ENCODE measurements around the gene MAPK4.
"Not testable (repeated sequence)": the region's sequence is repeated elsewhere in the genome, so short reads cannot be mapped to it uniquely, and the experiment has no call there.

MAPK4 gene

DNA sequence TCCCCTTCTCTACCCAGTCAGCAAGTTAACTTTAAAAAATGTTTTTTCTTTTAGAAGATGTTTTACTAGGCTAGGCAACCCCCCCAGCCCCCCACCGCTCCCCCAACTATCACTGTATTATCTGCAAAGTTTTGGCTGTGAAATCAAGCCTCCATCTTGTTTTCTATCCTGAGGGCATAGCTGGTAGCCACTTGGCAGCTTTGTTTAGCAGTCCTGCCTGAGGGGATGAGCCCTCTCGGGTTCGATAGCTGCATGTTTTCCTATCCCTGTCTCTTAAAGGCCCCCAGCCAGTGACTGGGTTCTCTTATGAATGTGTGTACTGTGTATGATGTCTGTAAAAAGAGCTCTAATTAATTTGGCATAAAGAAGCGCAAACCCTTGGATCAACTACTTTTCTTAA is 216.5 kb downstream of the MAPK4 start:
- Histone ChIP-seq H3K36me3 (ENCODE audit: insufficient read depth, low read length) (no peaks in the 10 kb centered on the region), H3K4me3 (no peak overlapping the region), H3K9ac (ENCODE audit: insufficient read length) (no peak overlapping the region), H3K27ac (no peak overlapping the region), H3K9me3 (ENCODE audit: low read depth, low read length) (no peaks in the 10 kb centered on the region)
- DNase-seq (ENCODE audit: low read depth, low spot score), result peak; percentile 40
- TF ChIP-seq POLR2AphosphoS5 (IDR thresholded peaks at IDR 0.05; ENCODE audit: borderline replicate concordance, low read depth, low read length) (no peak), FOXP2 (optimal IDR thresholded peaks at IDR 0.05; ENCODE audit: control extremely low read depth, extremely low read length, insufficient read depth) (no peak), EZH2 (IDR thresholded peaks at IDR 0.05) (no peak)

DNA sequence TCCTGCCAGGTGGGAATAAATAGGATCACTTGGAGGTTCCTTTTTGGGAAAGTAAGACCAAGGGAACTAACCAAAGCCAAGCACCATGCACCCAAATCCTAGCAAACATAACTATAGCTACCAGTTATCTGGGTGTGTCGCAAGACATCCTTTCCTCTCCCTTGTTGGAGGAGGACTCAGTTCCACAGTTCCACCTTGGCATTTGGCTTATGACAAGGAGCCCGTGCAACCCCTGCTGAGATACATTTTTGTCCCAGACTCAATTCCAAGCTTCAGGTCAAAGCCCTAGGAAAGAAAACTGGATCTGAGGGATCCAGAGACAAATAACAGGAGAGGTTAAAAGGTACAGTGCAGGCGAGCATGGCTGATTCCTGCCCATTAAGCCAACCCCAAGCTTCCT is 219.1 kb downstream of the MAPK4 start:
- not testable (repeated sequence) for H3K27ac ChIP-seq; H3K36me3 ChIP-seq (ENCODE audit: insufficient read depth, low read length); DNase-seq (ENCODE audit: low read depth, low spot score); H3K9ac ChIP-seq (ENCODE audit: insufficient read length); H3K9me3 ChIP-seq (ENCODE audit: low read depth, low read length); H3K4me3 ChIP-seq

Data from SK-N-MC (cell line).